Osteocyte (in vitro differentiated cells): ENCODE measurements around the gene INTS1. TPM values are rescaled to one million over a fixed set of nuclear protein-coding genes. Genes with fewer than 3 reads are reported as not detected.

ENCODE experiments used
- DNase-seq: peaks from one replicate; pipeline ENCODE4 v3.0.0; 2021; ENCODE audit warnings: mixed read lengths; ENCODE audit not compliant: unreplicated experiment; ENCODE audit errors: extremely low spot score
- H3K27ac Mint-ChIP-seq: one replicate; pipeline ENCODE4 v1.8.0; 2021; ENCODE audit warnings: mild to moderate bottlenecking, mixed read lengths; ENCODE audit not compliant: unreplicated experiment
- H3K27me3 Mint-ChIP-seq: one replicate; pipeline ENCODE4 v1.8.0; 2021; ENCODE audit warnings: mixed read lengths; ENCODE audit not compliant: unreplicated experiment
- H3K36me3 Mint-ChIP-seq: one replicate; pipeline ENCODE4 v1.8.0; 2021; ENCODE audit warnings: mixed read lengths; ENCODE audit not compliant: unreplicated experiment
- H3K4me1 Mint-ChIP-seq: one replicate; pipeline ENCODE4 v1.8.0; 2021; ENCODE audit warnings: mixed read lengths; ENCODE audit not compliant: unreplicated experiment
- H3K4me3 Mint-ChIP-seq: one replicate; pipeline ENCODE4 v1.8.0; 2021; ENCODE audit warnings: mild to moderate bottlenecking, moderate library complexity, mixed read lengths; ENCODE audit not compliant: unreplicated experiment
- H3K9me3 Mint-ChIP-seq: one replicate; pipeline ENCODE4 v1.8.0; 2021; ENCODE audit warnings: mixed read lengths; ENCODE audit not compliant: unreplicated experiment
- total RNA-seq: library from RNA; stranded (reverse); gene quantifications from 2 replicates; pipeline ENCODE4 v1.2.1, GENCODE V29; 2021
- TF ChIP-seq, protein P1 (sequence below): fragments of 200-600 bp; sonication (generic); IDR thresholded peaks from 2 replicates; pipeline ENCODE4 v1.5.0; 2021; ENCODE audit warnings: antibody characterized with exemption, mild to moderate bottlenecking, moderate library complexity

The INTS1 gene
- total RNA-seq, 1 donor from 2014 or later, result 121 TPM

DNA sequence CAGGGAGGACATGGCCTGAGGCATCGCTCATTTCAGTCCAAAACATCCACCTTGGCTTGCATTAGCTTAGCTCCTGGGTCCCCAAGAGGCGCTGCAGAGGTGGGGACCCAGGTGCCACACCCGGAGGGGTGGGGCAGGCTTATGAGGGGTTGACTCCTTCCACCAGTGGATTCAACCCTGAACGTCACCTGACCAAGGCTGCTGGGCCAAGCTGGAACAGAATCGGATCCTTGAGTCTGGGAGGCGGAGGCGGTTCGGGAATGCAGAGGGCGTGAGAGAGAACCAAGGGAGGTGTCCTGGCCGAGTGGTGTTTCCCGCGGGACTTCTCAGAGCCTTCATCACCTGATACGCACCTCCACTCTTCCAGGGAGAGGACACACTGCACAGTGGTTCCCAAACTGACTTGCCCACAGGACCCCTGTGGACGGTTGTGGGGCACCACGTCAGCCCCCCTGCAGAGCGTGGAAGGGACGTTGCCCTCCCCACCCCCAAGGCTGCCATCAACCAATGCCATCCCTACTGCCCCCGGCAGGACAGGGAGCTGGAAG lies 40.4 kb downstream of the INTS1 start:
- H3K4me1 Mint-ChIP-seq, result peaks cover 35% of the 10 kb centered on the region
- DNase-seq, result no peak
- H3K27ac Mint-ChIP-seq, result no peak overlapping the region
- no peaks in the 10 kb centered on the region for H3K27me3 Mint-ChIP-seq
- no peaks in the 10 kb centered on the region for H3K9me3 Mint-ChIP-seq
- H3K36me3 Mint-ChIP-seq, result no peaks in the 10 kb centered on the region
- TF ChIP-seq, protein P1, sequence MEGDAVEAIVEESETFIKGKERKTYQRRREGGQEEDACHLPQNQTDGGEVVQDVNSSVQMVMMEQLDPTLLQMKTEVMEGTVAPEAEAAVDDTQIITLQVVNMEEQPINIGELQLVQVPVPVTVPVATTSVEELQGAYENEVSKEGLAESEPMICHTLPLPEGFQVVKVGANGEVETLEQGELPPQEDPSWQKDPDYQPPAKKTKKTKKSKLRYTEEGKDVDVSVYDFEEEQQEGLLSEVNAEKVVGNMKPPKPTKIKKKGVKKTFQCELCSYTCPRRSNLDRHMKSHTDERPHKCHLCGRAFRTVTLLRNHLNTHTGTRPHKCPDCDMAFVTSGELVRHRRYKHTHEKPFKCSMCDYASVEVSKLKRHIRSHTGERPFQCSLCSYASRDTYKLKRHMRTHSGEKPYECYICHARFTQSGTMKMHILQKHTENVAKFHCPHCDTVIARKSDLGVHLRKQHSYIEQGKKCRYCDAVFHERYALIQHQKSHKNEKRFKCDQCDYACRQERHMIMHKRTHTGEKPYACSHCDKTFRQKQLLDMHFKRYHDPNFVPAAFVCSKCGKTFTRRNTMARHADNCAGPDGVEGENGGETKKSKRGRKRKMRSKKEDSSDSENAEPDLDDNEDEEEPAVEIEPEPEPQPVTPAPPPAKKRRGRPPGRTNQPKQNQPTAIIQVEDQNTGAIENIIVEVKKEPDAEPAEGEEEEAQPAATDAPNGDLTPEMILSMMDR, result no peak
- no peak overlapping the region for H3K4me3 Mint-ChIP-seq

DNA sequence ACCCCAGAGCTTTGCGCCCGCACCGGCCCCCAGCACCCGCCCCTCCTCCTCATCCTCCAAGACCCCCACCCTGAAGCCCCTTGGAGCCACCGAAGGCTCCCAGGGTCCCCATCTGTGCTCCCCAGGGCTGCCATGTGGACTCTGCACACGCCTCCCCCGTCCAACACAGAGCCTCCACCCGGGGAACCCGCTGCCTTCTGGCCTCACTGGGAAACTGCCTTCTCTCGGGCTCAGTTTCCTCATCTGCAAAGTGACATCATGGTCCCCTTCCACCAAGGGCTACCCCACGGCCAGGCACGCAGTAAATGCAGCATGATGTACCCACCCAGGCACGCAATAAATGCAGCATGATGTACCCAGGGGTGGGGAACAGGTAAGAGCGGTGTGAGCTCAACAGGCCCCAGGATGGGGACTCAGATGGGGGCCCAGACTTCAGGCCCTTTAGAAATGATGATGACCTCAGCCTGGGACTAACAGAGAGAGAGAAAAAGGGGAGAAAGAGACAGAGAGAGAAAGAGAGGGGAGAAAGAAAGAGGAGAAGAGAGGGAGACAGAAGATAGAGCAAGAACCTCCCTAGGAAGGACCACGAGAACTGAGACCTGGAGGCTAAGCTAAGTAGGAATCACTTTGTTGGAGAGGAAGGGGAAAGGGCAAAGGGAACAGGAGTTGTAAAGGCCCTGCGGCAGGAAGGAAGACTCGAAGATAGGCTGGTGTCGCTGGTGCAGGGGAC lies 42.4 kb downstream of the INTS1 start:
- no peak overlapping the region for H3K4me3 Mint-ChIP-seq
- no peaks in the 10 kb centered on the region for H3K27me3 Mint-ChIP-seq
- H3K9me3 Mint-ChIP-seq, result no peaks in the 10 kb centered on the region
- H3K27ac Mint-ChIP-seq, result peak overlapping the region; percentile 28
- H3K4me1 Mint-ChIP-seq, result peaks cover 43% of the 10 kb centered on the region
- H3K36me3 Mint-ChIP-seq, result no peaks in the 10 kb centered on the region
- TF ChIP-seq, protein P1, result no peak
- no peak for DNase-seq

DNA sequence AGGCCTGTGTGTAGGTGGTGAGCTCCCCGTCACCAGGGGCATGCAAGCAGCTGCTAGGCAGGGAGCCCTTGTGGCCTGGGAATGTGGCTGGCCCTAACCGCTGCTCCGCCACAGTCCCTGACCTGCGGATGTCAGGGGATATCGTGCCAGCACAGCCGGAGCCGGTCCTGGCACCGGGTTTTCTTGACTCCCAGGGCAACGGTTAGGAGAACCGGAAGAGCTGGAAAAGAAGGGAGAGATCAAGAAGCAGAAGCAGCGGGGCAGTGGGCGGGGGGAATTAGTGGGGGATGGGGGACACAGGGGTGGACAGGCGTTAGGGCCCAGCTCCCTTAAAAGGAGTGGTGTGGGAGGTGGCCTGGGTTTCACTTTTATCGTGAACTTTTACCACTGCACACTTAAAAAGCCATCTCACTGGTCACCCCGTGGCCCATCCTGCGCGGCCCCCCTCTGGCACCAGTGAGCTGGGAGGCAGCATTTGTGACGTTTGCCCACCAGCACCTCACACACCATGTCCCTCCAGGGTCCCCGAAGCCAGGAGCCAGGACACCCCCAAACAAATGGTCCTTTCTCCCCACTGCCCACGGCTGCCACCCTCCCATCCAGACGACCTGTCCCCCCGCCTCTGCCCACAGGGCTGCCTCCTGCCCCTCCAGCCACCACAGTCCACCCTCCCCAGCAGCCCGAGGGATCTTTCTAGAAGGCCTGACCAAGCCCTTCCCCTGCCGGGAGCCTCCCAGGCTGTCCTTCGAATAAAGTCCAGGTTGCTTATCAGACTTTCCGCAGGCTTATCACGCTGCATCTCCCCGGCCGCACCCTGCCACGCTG lies 43.2 kb downstream of the INTS1 start:
- Mint-ChIP-seq H3K36me3 (no peaks in the 10 kb centered on the region), H3K27ac (no peak overlapping the region), H3K4me3 (peak overlapping the region; percentile 45), H3K27me3 (no peaks in the 10 kb centered on the region), H3K9me3 (no peaks in the 10 kb centered on the region), H3K4me1 (peaks cover 43% of the 10 kb centered on the region)
- TF ChIP-seq, protein P1, result no peak
- DNase-seq, result no peak

DNA sequence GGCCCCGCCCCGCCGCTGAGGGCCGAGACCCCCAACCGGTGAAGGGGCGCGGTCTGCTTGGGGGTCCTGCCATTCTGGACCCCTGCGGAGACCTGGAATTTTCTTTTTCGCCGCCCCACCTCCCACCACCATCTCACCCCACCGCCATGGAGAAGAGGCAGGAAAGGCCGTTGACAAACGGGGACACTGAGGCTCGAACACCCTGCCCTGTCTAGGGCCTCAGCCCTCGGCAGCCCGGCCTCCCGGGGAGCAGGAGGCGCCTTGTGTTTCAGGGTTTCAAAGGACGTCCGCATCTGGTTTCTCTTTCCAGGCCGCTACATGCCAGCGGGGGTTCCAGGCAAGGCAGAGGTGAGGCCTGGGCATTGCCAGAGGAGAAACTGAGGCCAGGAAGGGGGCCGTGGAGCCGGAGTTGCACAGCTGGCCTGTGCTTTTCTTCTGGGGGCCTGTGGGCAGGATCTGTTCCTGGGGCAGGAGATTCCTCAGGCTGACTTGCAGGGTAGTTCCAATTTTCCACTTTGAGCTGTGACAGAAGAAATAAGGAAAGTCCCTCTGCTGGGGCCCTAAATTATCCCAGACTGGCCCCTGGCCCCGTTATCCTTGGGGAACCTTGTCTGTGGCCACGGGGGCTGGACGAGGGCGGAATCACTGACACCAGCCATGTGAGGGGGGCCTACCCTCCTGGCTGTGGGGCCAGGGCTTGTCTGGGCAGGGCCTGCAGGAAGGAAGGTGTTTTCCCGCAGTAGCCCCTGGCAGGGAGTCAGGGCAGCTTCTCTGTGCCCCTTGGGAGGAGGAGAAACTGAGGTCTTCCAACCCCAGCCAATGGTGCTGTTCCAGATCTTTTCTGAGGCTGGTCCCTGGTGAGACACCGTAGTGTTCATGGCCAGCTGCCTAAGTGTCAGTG lies 44.0 kb downstream of the INTS1 start:
- H3K36me3 Mint-ChIP-seq, result no peaks in the 10 kb centered on the region
- DNase-seq, result no peak
- TF ChIP-seq, protein P1, result no peak
- H3K4me3 Mint-ChIP-seq, result peak overlapping the region; percentile 63
- no peaks in the 10 kb centered on the region for H3K9me3 Mint-ChIP-seq
- no peaks in the 10 kb centered on the region for H3K27me3 Mint-ChIP-seq
- H3K4me1 Mint-ChIP-seq, result peaks cover 47% of the 10 kb centered on the region
- peak overlapping the region; percentile 73 for H3K27ac Mint-ChIP-seq
